GM21737 (cell line): ENCODE measurements around the gene BRD4.

ENCODE experiments used
- ATAC-seq: cut with Tn5 transposase; IDR thresholded peaks from one replicate; pipeline ENCODE4 v1.9.1; 2021; ENCODE audit warnings: mild to moderate bottlenecking, moderate library complexity; ENCODE audit not compliant: unreplicated experiment

Gene BRD4

GRCh38 chr19:15316498-15316897 lies 15.8 kb downstream of the BRD4 start:
- no peak for ATAC-seq

- no peak for ATAC-seq
Observed at GRCh38 chr19:15315101-15315500, 17.2 kb downstream of the BRD4 start.

GRCh38 chr19:15313649-15314279 lies 18.6 kb downstream of the BRD4 start:
- no peak for ATAC-seq

GRCh38 chr19:15307169-15307568 lies 25.2 kb downstream of the BRD4 start:
- no peak for ATAC-seq

GRCh38 chr19:15305582-15306334 lies 26.6 kb downstream of the BRD4 start:
- ATAC-seq: no peak

- no peak for ATAC-seq
Observed at GRCh38 chr19:15304140-15304705, 28.1 kb downstream of the BRD4 start.

- ATAC-seq: no peak
Observed at GRCh38 chr19:15303105-15303780, 29.1 kb downstream of the BRD4 start.

- no peak for ATAC-seq
Observed at GRCh38 chr19:15300533-15301197, 31.7 kb downstream of the BRD4 start.

GRCh38 chr19:15299568-15300409 lies 32.5 kb downstream of the BRD4 start:
- ATAC-seq: no peak

GRCh38 chr19:15298847-15299567 lies 33.3 kb downstream of the BRD4 start:
- no peak for ATAC-seq

GRCh38 chr19:15297416-15298224 lies 34.7 kb downstream of the BRD4 start:
- ATAC-seq: no peak

GRCh38 chr19:15296841-15297415 lies 35.4 kb downstream of the BRD4 start:
- ATAC-seq: no peak

GRCh38 chr19:15296353-15296752 lies 36.0 kb downstream of the BRD4 start:
- ATAC-seq: no peak

GRCh38 chr19:15294561-15294990 lies 37.8 kb downstream of the BRD4 start:
- ATAC-seq: no peak

GRCh38 chr19:15293781-15294491 lies 38.4 kb downstream of the BRD4 start:
- ATAC-seq: no peak

GRCh38 chr19:15292847-15293582 lies 39.3 kb downstream of the BRD4 start:
- ATAC-seq: no peak

GRCh38 chr19:15292140-15292539 lies 40.2 kb downstream of the BRD4 start:
- no peak for ATAC-seq
